CD4-positive, alpha-beta T cell (primary cell): ENCODE data around the gene GUSB. TPM values are rescaled to one million over a fixed set of nuclear protein-coding genes. Genes with fewer than 3 reads are reported as not detected.
"Not testable (repeated sequence)": the region's sequence is repeated elsewhere in the genome, so short reads cannot be mapped to it uniquely, and the experiment has no call there.

ENCODE experiments used
- ATAC-seq: fragments of 200-7000 bp; cut with Tn5 transposase; one replicate; pipeline ENCODE4 v1.10.0; 2022; ENCODE audit warnings: mild to moderate bottlenecking; ENCODE audit not compliant: poor library complexity
- CTCF ChIA-PET: fragments of 350-600 bp; sonication (Branson Sonifier 250); formaldehyde crosslinking; loops from one replicate; lab custom pipeline; 2021; ENCODE audit warnings: antibody characterized with exemption, inconsistent platforms; lab: Charles Lee
- POLR2A ChIA-PET: fragments of 350-600 bp; sonication (Branson Sonifier 250); formaldehyde crosslinking; loops from one replicate; lab custom pipeline; 2021; ENCODE audit warnings: antibody characterized with exemption, inconsistent platforms; lab: Charles Lee
- DNase-seq, 14 experiments: peaks; one replicate each; pipeline ENCODE4 v3.0.0-alpha.2; 2013 to 2020; ENCODE audit warnings: mixed read lengths in 2 of 14
- H3K27ac ChIP-seq, 2 donors: one replicate each; pipeline versions ENCODE4 v1.5.1 to v1.7.0; 2013; ENCODE audit warnings: low read length in 2 of 2, low read depth in 1 of 2, mild to moderate bottlenecking in 1 of 2
- H3K27me3 ChIP-seq, 2 experiments: 1 replicate in 1 of 2; 2 replicates in 1 of 2; pipeline versions ENCODE4 v1.6.1 to v1.7.0; 2013; ENCODE audit warnings: low read length in 2 of 2, control low read depth in 1 of 2, mild to moderate bottlenecking in 1 of 2, moderate library complexity in 1 of 2; ENCODE audit not compliant: insufficient read depth in 2 of 2, control insufficient read depth in 1 of 2
- H3K36me3 ChIP-seq: one replicate; pipeline ENCODE4 v1.6.1; 2013; ENCODE audit warnings: low read length, control low read depth; ENCODE audit not compliant: insufficient read depth
- H3K4me1 ChIP-seq: one replicate; pipeline ENCODE4 v1.6.1; 2013; ENCODE audit warnings: low read length, control low read depth; ENCODE audit not compliant: insufficient read depth
- H3K4me3 ChIP-seq: one replicate; pipeline ENCODE4 v1.5.1; 2013; ENCODE audit warnings: mild to moderate bottlenecking, low read length, moderate library complexity
- H3K9me3 ChIP-seq, 2 experiments: 1 replicate in 1 of 2; 2 replicates in 1 of 2; pipeline versions ENCODE4 v1.6.1 to v1.7.0; 2013; ENCODE audit warnings: low read length in 2 of 2, mild to moderate bottlenecking in 2 of 2, control low read depth in 1 of 2, moderate library complexity in 1 of 2; ENCODE audit not compliant: control insufficient read depth in 1 of 2, insufficient read depth in 1 of 2
- H3K27ac Mint-ChIP-seq: one replicate; pipeline ENCODE4 v1.8.0; 2020; ENCODE audit warnings: mixed read lengths
- H3K27me3 Mint-ChIP-seq: one replicate; pipeline ENCODE4 v1.8.0; 2021; ENCODE audit warnings: mixed read lengths
- H3K36me3 Mint-ChIP-seq: one replicate; pipeline ENCODE4 v1.8.0; 2021; ENCODE audit warnings: low read depth, mixed read lengths
- H3K4me1 Mint-ChIP-seq: one replicate; pipeline ENCODE4 v1.8.0; 2021; ENCODE audit warnings: low read depth, mixed read lengths
- H3K4me3 Mint-ChIP-seq: one replicate; pipeline ENCODE4 v1.8.0; 2020; ENCODE audit warnings: mild to moderate bottlenecking, mixed read lengths
- H3K9me3 Mint-ChIP-seq: one replicate; pipeline ENCODE4 v1.8.0; 2020; ENCODE audit warnings: mixed read lengths
- CTCF ChIP-seq: fragments of 200-600 bp; IDR thresholded peaks from one replicate; pipeline ENCODE4 v1.8.0; 2022; ENCODE audit warnings: antibody characterized with exemption, mild to moderate bottlenecking
- intact Hi-C, 2 experiments: fragments of 100-400 bp; cut with DNase I in 1 of 2; cut with micrococcal nuclease in 1 of 2; formaldehyde crosslinking; loops; one replicate each; pipeline versions ENCODE4 v1.15.1 to v1.9.0; 2023 to 2025; cut with DNase I, micrococcal nuclease
- total RNA-seq, 174 experiments: library from RNA in 2 of 174; stranded (reverse) in 2 of 174; gene quantifications; one replicate each; pipeline ENCODE4 v1.2.3 and lab custom pipeline; 2021 to 2026

The GUSB gene
- total RNA-seq, 2 experiments from 2014 or later = 42.9 to 49.7 TPM

- ATAC-seq = no peak
- no peak overlapping the region for H3K27ac ChIP-seq
- H3K36me3 Mint-ChIP-seq = no peaks in the 10 kb centered on the region
- TF ChIP-seq CTCF = no peak
- ChIA-PET CTCF (no interaction called here), POLR2A (no interaction called here)
- H3K9me3 ChIP-seq = no peaks in the 10 kb centered on the region
- H3K4me1 Mint-ChIP-seq = no peaks in the 10 kb centered on the region
- no peaks in the 10 kb centered on the region for H3K27me3 Mint-ChIP-seq
- no peak for DNase-seq
- H3K9me3 Mint-ChIP-seq = no peaks in the 10 kb centered on the region
- intact Hi-C loops = no loop called here
- H3K4me1 ChIP-seq = no peaks in the 10 kb centered on the region
- H3K4me3 ChIP-seq = no peak overlapping the region
- H3K4me3 Mint-ChIP-seq = no peak overlapping the region
- no peaks in the 10 kb centered on the region for H3K36me3 ChIP-seq
- H3K27ac Mint-ChIP-seq = no peak overlapping the region
- no peaks in the 10 kb centered on the region for H3K27me3 ChIP-seq
Measured at GRCh38 chr7:66015440-66016130, 33.6 kb upstream of the GUSB start.

GRCh38 chr7:66013938-66014337, 31.9 kb upstream of the GUSB start:
- Mint-ChIP-seq H3K4me1 (no peaks in the 10 kb centered on the region), H3K27me3 (no peaks in the 10 kb centered on the region), H3K36me3 (no peaks in the 10 kb centered on the region), H3K9me3 (no peaks in the 10 kb centered on the region), H3K4me3 (no peak overlapping the region), H3K27ac (no peak overlapping the region)
- ChIA-PET CTCF (interaction anchor here (0.6 kb wide), 1 partner anchor 476 kb away, joined by 3 read pairs; no protein-coding TSS in a partner anchor), POLR2A (no interaction called here)
- H3K9me3 ChIP-seq = no peaks in the 10 kb centered on the region
- ATAC-seq (no peak), DNase-seq (no peak)
- H3K4me1 ChIP-seq = no peaks in the 10 kb centered on the region
- TF ChIP-seq CTCF = no peak
- H3K4me3 ChIP-seq = no peak overlapping the region
- H3K36me3 ChIP-seq = no peaks in the 10 kb centered on the region
- intact Hi-C loops = no loop called here
- no peaks in the 10 kb centered on the region for H3K27me3 ChIP-seq
- H3K27ac ChIP-seq = no peak overlapping the region

GRCh38 chr7:66007232-66007631, 25.2 kb upstream of the GUSB start:
- Histone ChIP-seq H3K4me3 (no peak overlapping the region), H3K9me3 (no peaks in the 10 kb centered on the region), H3K36me3 (no peaks in the 10 kb centered on the region), H3K27me3 (no peaks in the 10 kb centered on the region), H3K4me1 (no peaks in the 10 kb centered on the region), H3K27ac (no peak overlapping the region)
- Mint-ChIP-seq H3K4me3 (no peak overlapping the region), H3K27ac (no peak overlapping the region), H3K4me1 (no peaks in the 10 kb centered on the region), H3K9me3 (no peaks in the 10 kb centered on the region), H3K36me3 (no peaks in the 10 kb centered on the region), H3K27me3 (no peaks in the 10 kb centered on the region)
- intact Hi-C loops = no loop called here
- ChIA-PET CTCF (no interaction called here), POLR2A (no interaction called here)
- TF ChIP-seq CTCF = no peak
- DNase-seq (no peak), ATAC-seq (no peak)

- H3K4me3 Mint-ChIP-seq, H3K4me1 ChIP-seq, POLR2A ChIA-PET, H3K36me3 Mint-ChIP-seq, intact Hi-C loops, ATAC-seq, H3K27ac ChIP-seq, H3K9me3 Mint-ChIP-seq, H3K4me3 ChIP-seq, CTCF ChIA-PET, DNase-seq, H3K36me3 ChIP-seq, H3K4me1 Mint-ChIP-seq, H3K27me3 Mint-ChIP-seq, H3K9me3 ChIP-seq, H3K27me3 ChIP-seq, H3K27ac Mint-ChIP-seq: not testable (repeated sequence)
Measured at GRCh38 chr7:66005115-66005671, 23.2 kb upstream of the GUSB start.

- H3K36me3 ChIP-seq, DNase-seq, POLR2A ChIA-PET, H3K4me1 Mint-ChIP-seq, H3K4me3 Mint-ChIP-seq, H3K27ac ChIP-seq, H3K4me1 ChIP-seq, H3K9me3 ChIP-seq, H3K36me3 Mint-ChIP-seq, H3K4me3 ChIP-seq, H3K27me3 ChIP-seq, CTCF ChIA-PET, intact Hi-C loops, H3K27me3 Mint-ChIP-seq, H3K9me3 Mint-ChIP-seq, ATAC-seq, H3K27ac Mint-ChIP-seq: not testable (repeated sequence)
Measured at GRCh38 chr7:66000823-66001417, 18.9 kb upstream of the GUSB start.
